ENCODE measurements around the gene POLR2C.

- no peak for TF ChIP-seq CTCF (IDR thresholded peaks at IDR 0.05)
- TF ChIP-seq POLR2A (IDR thresholded peaks at IDR 0.05): no peak
- TF ChIP-seq EP300 (IDR thresholded peaks at IDR 0.05): no peak
Measured at GRCh38 chr16:57486858-57487834, 24.7 kb downstream of the POLR2C start.
